Measurements from ENCODE around the gene CEP55. TPM values are rescaled to one million over a fixed set of nuclear protein-coding genes. Genes with fewer than 3 reads are reported as not detected.
"Not testable (repeated sequence)": the region's sequence is repeated elsewhere in the genome, so short reads cannot be mapped to it uniquely, and the experiment has no call there.

Gene CEP55
- total RNA-seq, 2 donors from 2014 or later: 0.24 to 1.8 TPM

GRCh38 chr10:93464776-93465388, 31.5 kb upstream of the CEP55 start:
- TF ChIP-seq CTCF (IDR thresholded peaks at IDR 0.05): no peak
- peaks cover 0 to 46% of the 10 kb centered on the region in 2 donors for H3K4me1 ChIP-seq
- DNase-seq (ENCODE audit: low spot score): no peak
- no peaks in the 10 kb centered on the region for H3K9me3 ChIP-seq
- H3K36me3 ChIP-seq: no peaks in the 10 kb centered on the region
- H3K27me3 ChIP-seq: no peaks in the 10 kb centered on the region
- peak overlapping the region; percentile 91 to 98 for H3K27ac ChIP-seq
- H3K4me3 ChIP-seq: no peak overlapping the region

- TF ChIP-seq CTCF (IDR thresholded peaks at IDR 0.05): no peak
- Histone ChIP-seq H3K4me3 (no peak overlapping the region), H3K27me3 (no peaks in the 10 kb centered on the region), H3K9me3 (no peaks in the 10 kb centered on the region), H3K27ac (peak overlapping the region; percentile 91 to 98), H3K4me1 (peaks cover 0 to 52% of the 10 kb centered on the region in 2 donors), H3K36me3 (no peaks in the 10 kb centered on the region)
- peak; percentile 90 for DNase-seq (ENCODE audit: low spot score)
These were observed 30.4 kb upstream of the CEP55 start for GRCh38 chr10:93465806-93466675.

GRCh38 chr10:93467635-93468034, 28.8 kb upstream of the CEP55 start:
- Histone ChIP-seq H3K4me1 (peaks cover 0 to 54% of the 10 kb centered on the region in 2 donors), H3K27ac (peak overlapping the region; percentile 44 to 72)
- not testable (repeated sequence) for H3K27me3 ChIP-seq; H3K9me3 ChIP-seq; H3K4me3 ChIP-seq; H3K36me3 ChIP-seq; DNase-seq (ENCODE audit: low spot score)

GRCh38 chr10:93468461-93469213, 27.8 kb upstream of the CEP55 start:
- H3K9me3 ChIP-seq: no peaks in the 10 kb centered on the region
- H3K27ac ChIP-seq: peak overlapping the region; percentile 44 to 72
- no peak for TF ChIP-seq CTCF (IDR thresholded peaks at IDR 0.05)
- H3K4me1 ChIP-seq: peaks cover 0 to 53% of the 10 kb centered on the region in 2 donors
- H3K4me3 ChIP-seq: no peak overlapping the region
- no peaks in the 10 kb centered on the region for H3K36me3 ChIP-seq
- H3K27me3 ChIP-seq: no peaks in the 10 kb centered on the region
- DNase-seq (ENCODE audit: low spot score): no peak

- no peak for TF ChIP-seq CTCF (IDR thresholded peaks at IDR 0.05)
- Histone ChIP-seq H3K27me3 (no peaks in the 10 kb centered on the region), H3K36me3 (no peaks in the 10 kb centered on the region), H3K27ac (peak overlapping the region; percentile 44 to 72), H3K9me3 (no peaks in the 10 kb centered on the region), H3K4me3 (no peak overlapping the region), H3K4me1 (peaks cover 0 to 45% of the 10 kb centered on the region in 2 donors)
- DNase-seq (ENCODE audit: low spot score): no peak
These were observed 27.0 kb upstream of the CEP55 start for GRCh38 chr10:93469454-93469853.
